Adrenal gland (tissue), 12 donors: ENCODE data around the gene TM9SF4. TPM values are rescaled to one million over a fixed set of nuclear protein-coding genes. Genes with fewer than 3 reads are reported as not detected.

Experiments used
- DNase-seq, 7 donors: peaks; one replicate each; pipeline ENCODE4 v3.0.0-alpha.2; 2019 to 2020
- H3K27ac ChIP-seq, 5 donors: fragments of 200-600 bp; sonication (generic) in 4 of 5; 1 replicate in 3 of 5; 2 replicates in 2 of 5; pipeline versions ENCODE4 v1.5.1 to v1.8.0; 2016 to 2020; ENCODE audit warnings: mild to moderate bottlenecking in 1 of 5
- H3K27me3 ChIP-seq: fragments of 200-600 bp; 2 replicates; pipeline ENCODE4 v1.8.0; 2021
- H3K36me3 ChIP-seq, 2 donors: fragments of 200-600 bp; replicated peaks in 1 of 2; 1 replicate in 1 of 2; 2 replicates in 1 of 2; pipeline versions ENCODE4 v1.5.1 to v1.8.0; 2018 to 2022
- H3K4me1 ChIP-seq, 2 donors: fragments of 200-600 bp; replicated peaks in 1 of 2; 1 replicate in 1 of 2; 2 replicates in 1 of 2; pipeline versions ENCODE4 v1.5.1 to v1.8.0; 2018 to 2021
- H3K4me3 ChIP-seq, 4 donors: fragments of 200-600 bp; sonication (generic) in 3 of 4; one replicate each; pipeline ENCODE4 v1.5.1; 2016 to 2018
- H3K9me3 ChIP-seq, 3 donors: fragments of 200-600 bp; sonication (generic) in 1 of 3; replicated peaks in 1 of 3; 1 replicate in 2 of 3; 2 replicates in 1 of 3; pipeline versions ENCODE4 v1.5.1 to v1.8.0; 2016 to 2021
- POLR2A ChIP-seq, 2 donors: fragments of 450-650 bp; IDR thresholded peaks; one replicate each; pipeline ENCODE4 v1.6.1; 2017; ENCODE audit warnings: antibody characterized with exemption in 2 of 2, mild to moderate bottlenecking in 2 of 2, moderate library complexity in 1 of 2
- WGBS, 4 donors: extraction: QIAGEN DNeasy Blood & Tissue Kit in 2 of 4; methylation state at CpG; one replicate each; pipeline versions ENCODE4 v1.1.5 to v1.1.7; 2013 to 2017; 5-methylcytosine and 5-hydroxymethylcytosine counted together
- intact Hi-C, 2 donors: fragments of 100-400 bp; cut with DNase I; formaldehyde crosslinking; loops; one replicate each; pipeline versions ENCODE4 v1.14.1 to v1.15.0; 2022 to 2023
- polyA plus RNA-seq, 3 donors: library from polyadenylated mRNA; stranded (reverse); fragments of 200-250 nt in 2 of 3; fragments of 350-450 nt in 1 of 3; fragmentation: Illumina TruSeq in 1 of 3; extraction: RNeasy Lipid Tissue Mini Kit (QIAGEN cat#74804) in 1 of 3; gene quantifications; one replicate each; pipeline ENCODE4 v1.2.3, GENCODE V29; 2013 to 2014
- total RNA-seq, 9 donors: library from RNA; depleted of rRNA in 4 of 9; stranded (reverse); fragments of >200 nt in 4 of 9; fragments of 120-200 nt in 1 of 9; fragmentation: NEBNext Ultra II Directional in 1 of 9; extraction: Animal tissue kit (Norgen Biotek cat#: 25700) in 1 of 9; gene quantifications; one replicate each; pipeline versions ENCODE4 v1.1.0 to v1.2.4, GENCODE V29; 2013 to 2023
- TF ChIP-seq, protein P1 (sequence below), 6 experiments: fragments of 450-650 bp in 4 of 6; fragments of 200-600 bp in 2 of 6; sonication (generic) in 1 of 6; IDR thresholded peaks; 1 replicate in 5 of 6; 2 replicates in 1 of 6; pipeline versions ENCODE4 v1.5.1 to v1.8.0; 2016 to 2021; ENCODE audit warnings: antibody characterized with exemption in 6 of 6, mild to moderate bottlenecking in 2 of 6, moderate library complexity in 1 of 6
- donor health status: healthy with polysubstance abuse.
- donor health status: Bipolar disorder and iron deficiency.
- donor health status: DM: yes; HTN: yes; CAD: no.
- donor health status: DM: no; HTN: no; CAD: no.
- donor health status: DM: no; HTN: no; CAD: no.
- donor health status: DM: yes; HTN: yes; CAD: no.

Gene TM9SF4
- total and polyA plus RNA-seq, 12 donors, result 23.2 to 61.0 (median 46.1) TPM

GRCh38 chr20:32088759-32089158, 20.8 kb upstream of the TM9SF4 start:
- WGBS, 4 donors, result 73 to 97% (median 91%) methylated on average over 1 to 3 of the region's 3 CpGs
- Histone ChIP-seq H3K27me3 (no peaks in the 10 kb centered on the region), H3K9me3 (no peaks in the 10 kb centered on the region), H3K27ac (no peak overlapping the region), H3K4me3 (no peak overlapping the region), H3K4me1 (no peaks in the 10 kb centered on the region), H3K36me3 (peaks cover 0 to 7% of the 10 kb centered on the region in 2 donors)
- intact Hi-C loops, result loop anchor here in 1 of 2 donors (10.0 kb wide), 1 partner anchor 234 kb away; no protein-coding TSS in a partner anchor
- no peak for TF ChIP-seq POLR2A (IDR thresholded peaks at IDR 0.05)
- TF ChIP-seq, protein P1, sequence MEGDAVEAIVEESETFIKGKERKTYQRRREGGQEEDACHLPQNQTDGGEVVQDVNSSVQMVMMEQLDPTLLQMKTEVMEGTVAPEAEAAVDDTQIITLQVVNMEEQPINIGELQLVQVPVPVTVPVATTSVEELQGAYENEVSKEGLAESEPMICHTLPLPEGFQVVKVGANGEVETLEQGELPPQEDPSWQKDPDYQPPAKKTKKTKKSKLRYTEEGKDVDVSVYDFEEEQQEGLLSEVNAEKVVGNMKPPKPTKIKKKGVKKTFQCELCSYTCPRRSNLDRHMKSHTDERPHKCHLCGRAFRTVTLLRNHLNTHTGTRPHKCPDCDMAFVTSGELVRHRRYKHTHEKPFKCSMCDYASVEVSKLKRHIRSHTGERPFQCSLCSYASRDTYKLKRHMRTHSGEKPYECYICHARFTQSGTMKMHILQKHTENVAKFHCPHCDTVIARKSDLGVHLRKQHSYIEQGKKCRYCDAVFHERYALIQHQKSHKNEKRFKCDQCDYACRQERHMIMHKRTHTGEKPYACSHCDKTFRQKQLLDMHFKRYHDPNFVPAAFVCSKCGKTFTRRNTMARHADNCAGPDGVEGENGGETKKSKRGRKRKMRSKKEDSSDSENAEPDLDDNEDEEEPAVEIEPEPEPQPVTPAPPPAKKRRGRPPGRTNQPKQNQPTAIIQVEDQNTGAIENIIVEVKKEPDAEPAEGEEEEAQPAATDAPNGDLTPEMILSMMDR (IDR thresholded peaks at IDR 0.05), result no peak
- no peak for DNase-seq

DNA sequence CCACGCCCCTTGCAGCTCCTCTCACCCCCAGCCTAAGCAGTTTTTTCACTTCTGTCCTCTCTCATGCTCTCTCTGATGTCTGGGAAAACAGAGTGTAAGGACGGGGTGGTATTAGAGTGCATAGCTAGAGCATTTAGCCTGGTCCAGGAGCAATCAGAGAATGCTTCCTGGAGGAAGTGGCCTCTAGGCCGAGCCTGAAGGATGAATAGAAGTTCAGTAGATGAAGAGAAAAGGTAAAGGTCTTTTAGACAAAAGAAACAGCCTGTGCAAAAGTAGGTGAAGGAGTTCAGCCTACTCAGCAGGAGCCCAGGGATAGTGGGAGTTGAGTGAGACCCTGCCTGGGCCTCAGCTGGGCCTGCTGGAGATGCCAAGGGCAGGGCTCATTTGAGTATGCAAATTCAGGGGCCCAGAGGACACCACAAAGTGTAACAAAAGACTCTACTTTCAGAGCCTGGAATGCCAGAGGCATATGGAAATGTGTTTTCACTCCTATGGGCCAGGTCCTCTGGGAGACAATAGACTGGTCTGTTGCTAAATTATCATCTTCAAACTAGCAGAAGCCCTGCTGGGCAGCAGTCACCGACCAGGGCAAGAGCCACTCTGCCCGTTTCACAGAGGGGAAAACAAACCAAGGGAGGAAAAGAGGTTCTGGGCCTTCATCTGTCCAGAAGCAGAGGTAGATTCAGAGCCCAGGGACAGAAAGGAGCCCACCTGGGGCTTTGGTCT, 19.7 kb upstream of the TM9SF4 start:
- no peaks in the 10 kb centered on the region for H3K27me3 ChIP-seq
- no peak overlapping the region for H3K4me3 ChIP-seq
- intact Hi-C loops, result loop anchor here in 1 of 2 donors (10.0 kb wide), 1 partner anchor 235 kb away; no protein-coding TSS in a partner anchor
- no peaks in the 10 kb centered on the region for H3K9me3 ChIP-seq
- WGBS, 4 donors, result 66 to 83% (median 70%) methylated on average over 5 of the region's 5 CpGs
- no peaks in the 10 kb centered on the region for H3K4me1 ChIP-seq
- DNase-seq, result no peak
- H3K36me3 ChIP-seq, result peaks cover 0 to 7% of the 10 kb centered on the region in 2 donors
- TF ChIP-seq POLR2A (IDR thresholded peaks at IDR 0.05), result no peak
- TF ChIP-seq, protein P1 (IDR thresholded peaks at IDR 0.05), result no peak
- H3K27ac ChIP-seq, result no peak overlapping the region

GRCh38 chr20:32091888-32092346, 17.6 kb upstream of the TM9SF4 start:
- TF ChIP-seq, protein P1 (IDR thresholded peaks at IDR 0.05), result peak; percentile 64 to 97 (median 84)
- no peak for TF ChIP-seq POLR2A (IDR thresholded peaks at IDR 0.05)
- no peak overlapping the region for H3K4me3 ChIP-seq
- no peaks in the 10 kb centered on the region for H3K4me1 ChIP-seq
- H3K36me3 ChIP-seq, result peaks cover 0 to 7% of the 10 kb centered on the region in 2 donors
- H3K27ac ChIP-seq, result no peak overlapping the region
- H3K27me3 ChIP-seq, result no peaks in the 10 kb centered on the region
- DNase-seq, result peak; percentile 80 to 95 (median 91)
- no peaks in the 10 kb centered on the region for H3K9me3 ChIP-seq
- WGBS, 4 donors, result 2 to 5% (median 4%) methylated on average over 7 of the region's 7 CpGs
- intact Hi-C loops, result no loop called here

- no peak overlapping the region for H3K4me3 ChIP-seq
- peaks cover 10% of the 10 kb centered on the region for H3K27me3 ChIP-seq
- WGBS, 4 donors, result 73 to 100% (median 80%) methylated on average over 1 to 6 of the region's 6 CpGs
- no peaks in the 10 kb centered on the region for H3K4me1 ChIP-seq
- no peak for DNase-seq
- TF ChIP-seq, protein P1 (IDR thresholded peaks at IDR 0.05), result no peak
- TF ChIP-seq POLR2A (IDR thresholded peaks at IDR 0.05), result no peak
- no peak overlapping the region for H3K27ac ChIP-seq
- no peaks in the 10 kb centered on the region for H3K9me3 ChIP-seq
- intact Hi-C loops, result no loop called here
- H3K36me3 ChIP-seq, result no peaks in the 10 kb centered on the region
These were observed 10.7 kb upstream of the TM9SF4 start for GRCh38 chr20:32098786-32099185.
